ENCODE results near the gene MEFV.

Gene MEFV

DNA sequence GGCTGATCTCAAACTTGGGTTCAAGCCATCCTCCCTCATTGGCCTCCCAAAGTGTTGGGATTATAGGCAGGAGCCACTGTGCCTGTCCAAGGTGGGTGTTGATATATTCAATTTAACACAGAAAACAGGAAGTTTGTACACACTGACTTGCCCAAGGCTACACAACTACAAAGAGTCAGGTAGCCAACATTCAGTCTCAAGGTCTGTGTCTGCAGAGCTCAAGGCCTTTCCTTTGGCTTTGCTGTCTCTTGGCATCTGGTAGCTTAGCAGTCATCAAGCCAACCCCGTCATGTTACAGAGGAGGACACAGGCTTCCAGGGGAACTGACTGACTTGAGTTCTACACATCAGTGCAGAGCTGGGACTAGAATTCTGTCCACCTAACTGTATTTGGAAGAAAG lies 11.9 kb upstream of the MEFV start:
- no peak overlapping the region for H4K91ac ChIP-seq (ENCODE audit: low read depth, low read length, poor library complexity)
- no peak overlapping the region for H2BK15ac ChIP-seq (ENCODE audit: low read length)
- no peak overlapping the region for H3K27ac ChIP-seq (replicated peaks; ENCODE audit: low read length)
- H4K8ac ChIP-seq (ENCODE audit: low read depth, low read length) = no peak overlapping the region
- H3K79me1 ChIP-seq (ENCODE audit: low read depth, low read length) = no peaks in the 10 kb centered on the region
- no peak overlapping the region for H3K23ac ChIP-seq (ENCODE audit: low read depth, low read length, poor library complexity)
- WGBS, 2 donors (ENCODE audit: extremely low coverage in 2 of 2, insufficient read length in 2 of 2, insufficient replicate concordance in 1 of 2) = no CpG with 5 or more reads among the region's 1 CpG
- no peak overlapping the region for H3K18ac ChIP-seq (ENCODE audit: low read length)
- H3K4me2 ChIP-seq (ENCODE audit: insufficient read depth, low read length, poor library complexity, severe bottlenecking) = no peak overlapping the region
- no peak overlapping the region for H3K9ac ChIP-seq (ENCODE audit: low read depth, low read length, poor library complexity)
- H3K4me1 ChIP-seq (ENCODE audit: control insufficient read depth in 2 of 2, insufficient read depth in 1 of 2, low read depth in 1 of 2, low read length in 2 of 2) = peaks cover 3 to 4% of the 10 kb centered on the region in 2 donors
- no peak overlapping the region for H2AK5ac ChIP-seq (ENCODE audit: low read depth, low read length)
- H2BK120ac ChIP-seq (ENCODE audit: low read depth, low read length) = no peak overlapping the region
- H2AFZ ChIP-seq (ENCODE audit: low read length) = no peak overlapping the region
- no peak overlapping the region for H2BK5ac ChIP-seq (ENCODE audit: low read length)
- H3K36me3 ChIP-seq (replicated peaks in 1 of 2; ENCODE audit: control insufficient read depth in 2 of 2, insufficient read depth in 2 of 2, low read length in 2 of 2) = no peaks in the 10 kb centered on the region
- no peak overlapping the region for H3K4ac ChIP-seq (ENCODE audit: low read length)
- H3K9me3 ChIP-seq (replicated peaks in 1 of 2; ENCODE audit: control insufficient read depth in 2 of 2, insufficient read depth in 1 of 2, low read depth in 1 of 2, low read length in 2 of 2) = no peaks in the 10 kb centered on the region
- H3K27me3 ChIP-seq (ENCODE audit: control insufficient read depth in 3 of 3, insufficient read depth in 3 of 3, low read depth in 1 of 3, low read length in 3 of 3) = no peaks in the 10 kb centered on the region
- no peak for DNase-seq (ENCODE audit: low spot score)
- no peak overlapping the region for H3K14ac ChIP-seq (ENCODE audit: low read length)
- no peak overlapping the region for H3K4me3 ChIP-seq (ENCODE audit: low read length in 2 of 2)
- H2BK12ac ChIP-seq (ENCODE audit: low read length) = no peak overlapping the region

DNA sequence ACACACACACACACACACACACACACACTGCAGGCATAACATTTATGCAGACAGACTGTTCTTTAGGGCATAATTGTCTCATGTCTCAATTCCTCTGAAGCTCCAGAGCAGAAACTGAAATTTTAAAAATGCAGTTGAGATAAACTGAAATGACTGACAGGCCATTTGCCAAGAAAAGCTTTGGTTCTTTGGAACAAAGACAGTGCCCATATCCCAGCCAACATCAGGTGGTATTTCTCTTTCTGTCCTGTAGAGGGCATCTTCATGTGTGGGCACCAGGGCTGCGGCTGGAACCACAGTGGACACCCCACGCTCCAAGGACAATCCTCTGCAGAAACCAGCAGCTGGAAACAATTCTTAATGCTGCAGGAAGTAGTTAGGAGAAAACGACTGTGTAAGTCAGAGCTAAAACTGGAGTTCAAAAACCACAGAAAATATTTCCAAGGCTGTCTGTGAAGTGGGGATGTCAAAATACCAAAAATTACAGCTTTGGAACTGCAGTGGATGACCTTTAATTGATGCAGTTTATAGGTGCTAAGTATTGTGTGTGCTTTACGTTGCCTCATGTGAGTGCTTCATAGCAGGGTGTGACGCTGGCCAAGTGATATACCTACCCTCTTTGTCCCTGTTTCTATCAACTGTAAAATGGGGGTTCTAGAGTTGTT lies 10.6 kb upstream of the MEFV start:
- H4K91ac ChIP-seq (ENCODE audit: low read depth, low read length, poor library complexity) = no peak overlapping the region
- no peak overlapping the region for H3K9ac ChIP-seq (ENCODE audit: low read depth, low read length, poor library complexity)
- H2AK5ac ChIP-seq (ENCODE audit: low read depth, low read length) = no peak overlapping the region
- no peaks in the 10 kb centered on the region for H3K27me3 ChIP-seq (ENCODE audit: control insufficient read depth in 3 of 3, insufficient read depth in 3 of 3, low read depth in 1 of 3, low read length in 3 of 3)
- no peak overlapping the region for H3K23ac ChIP-seq (ENCODE audit: low read depth, low read length, poor library complexity)
- no peak overlapping the region for H3K4ac ChIP-seq (ENCODE audit: low read length)
- H3K4me1 ChIP-seq (ENCODE audit: control insufficient read depth in 2 of 2, insufficient read depth in 1 of 2, low read depth in 1 of 2, low read length in 2 of 2) = peaks cover 3 to 4% of the 10 kb centered on the region in 2 donors
- no peak overlapping the region for H2BK5ac ChIP-seq (ENCODE audit: low read length)
- H3K9me3 ChIP-seq (replicated peaks in 1 of 2; ENCODE audit: control insufficient read depth in 2 of 2, insufficient read depth in 1 of 2, low read depth in 1 of 2, low read length in 2 of 2) = no peaks in the 10 kb centered on the region
- H3K79me1 ChIP-seq (ENCODE audit: low read depth, low read length) = no peaks in the 10 kb centered on the region
- no peak overlapping the region for H3K18ac ChIP-seq (ENCODE audit: low read length)
- no peaks in the 10 kb centered on the region for H3K36me3 ChIP-seq (replicated peaks in 1 of 2; ENCODE audit: control insufficient read depth in 2 of 2, insufficient read depth in 2 of 2, low read length in 2 of 2)
- no peak overlapping the region for H2BK120ac ChIP-seq (ENCODE audit: low read depth, low read length)
- no peak overlapping the region for H3K4me2 ChIP-seq (ENCODE audit: insufficient read depth, low read length, poor library complexity, severe bottlenecking)
- no peak for DNase-seq (ENCODE audit: low spot score)
- no peak overlapping the region for H4K8ac ChIP-seq (ENCODE audit: low read depth, low read length)
- no peak overlapping the region for H3K4me3 ChIP-seq (ENCODE audit: low read length in 2 of 2)
- WGBS, 2 donors (ENCODE audit: extremely low coverage in 2 of 2, insufficient read length in 2 of 2, insufficient replicate concordance in 1 of 2) = no CpG with 5 or more reads among the region's 5 CpGs
- H3K27ac ChIP-seq (replicated peaks; ENCODE audit: low read length) = no peak overlapping the region
- no peak overlapping the region for H2BK15ac ChIP-seq (ENCODE audit: low read length)
- peak overlapping the region; percentile 62 for H2AFZ ChIP-seq (ENCODE audit: low read length)
- H2BK12ac ChIP-seq (ENCODE audit: low read length) = no peak overlapping the region
- no peak overlapping the region for H3K14ac ChIP-seq (ENCODE audit: low read length)

DNA sequence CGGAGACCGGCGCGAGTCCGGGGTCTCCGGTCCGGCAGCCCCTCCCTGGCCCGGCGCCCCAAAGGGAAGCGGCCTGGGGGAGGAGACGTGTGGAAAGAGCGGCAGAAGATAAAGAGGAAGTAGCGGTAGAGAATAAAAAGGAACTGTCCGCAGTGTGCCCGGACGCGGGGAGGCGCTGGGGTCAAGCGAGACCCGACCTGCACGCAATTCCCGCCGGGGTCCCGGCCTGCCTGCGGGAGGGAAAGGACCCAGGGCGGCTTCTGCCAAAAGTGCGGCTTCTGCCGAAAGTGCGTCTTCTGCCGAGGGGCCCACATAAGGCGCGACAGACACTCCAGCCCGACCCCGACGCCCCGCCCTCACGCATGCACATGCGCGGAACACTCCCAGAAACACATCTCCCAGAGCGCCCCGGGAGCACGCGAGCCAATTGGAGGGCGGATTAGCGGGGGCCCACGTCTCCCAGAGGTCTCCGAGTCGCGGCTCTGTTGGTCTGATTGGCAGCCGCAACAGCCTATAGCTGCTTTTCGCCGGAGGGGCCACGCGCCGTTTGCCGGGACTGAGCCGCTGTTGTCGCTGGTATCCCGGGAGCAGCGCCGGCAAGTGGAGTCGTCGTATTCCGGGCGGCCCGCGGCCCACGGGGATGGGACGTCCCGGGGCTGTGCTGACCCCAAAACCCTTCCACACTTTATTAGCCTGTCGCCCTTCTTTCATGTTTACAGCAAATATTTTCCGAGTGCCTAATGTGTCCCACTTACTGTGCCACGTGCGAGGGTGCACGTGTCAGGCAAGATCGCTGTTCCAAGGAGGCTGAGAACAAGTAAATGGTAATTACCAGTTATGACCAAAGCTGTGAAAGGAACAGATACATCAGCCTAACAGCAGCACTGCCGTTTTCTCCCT lies 8.0 kb upstream of the MEFV start:
- Histone ChIP-seq H4K91ac (ENCODE audit: low read depth, low read length, poor library complexity) (no peak overlapping the region), H3K36me3 (replicated peaks in 1 of 2; ENCODE audit: control insufficient read depth in 2 of 2, insufficient read depth in 2 of 2, low read length in 2 of 2) (no peaks in the 10 kb centered on the region), H2BK5ac (ENCODE audit: low read length) (no peak overlapping the region), H3K27ac (replicated peaks; ENCODE audit: low read length) (no peak overlapping the region), H3K9me3 (replicated peaks in 1 of 2; ENCODE audit: control insufficient read depth in 2 of 2, insufficient read depth in 1 of 2, low read depth in 1 of 2, low read length in 2 of 2) (peaks cover 0 to 3% of the 10 kb centered on the region in 2 donors), H3K23ac (ENCODE audit: low read depth, low read length, poor library complexity) (peak overlapping the region; percentile 62), H2BK15ac (ENCODE audit: low read length) (no peak overlapping the region), H2AK5ac (ENCODE audit: low read depth, low read length) (no peak overlapping the region), H3K4ac (ENCODE audit: low read length) (no peak overlapping the region), H2BK12ac (ENCODE audit: low read length) (no peak overlapping the region), H3K9ac (ENCODE audit: low read depth, low read length, poor library complexity) (peak overlapping the region; percentile 78), H3K4me3 (ENCODE audit: low read length in 2 of 2) (peak overlapping the region; percentile 73 to 79), H3K4me2 (ENCODE audit: insufficient read depth, low read length, poor library complexity, severe bottlenecking) (peak overlapping the region; percentile 52), H3K79me1 (ENCODE audit: low read depth, low read length) (no peaks in the 10 kb centered on the region), H3K27me3 (ENCODE audit: control insufficient read depth in 3 of 3, insufficient read depth in 3 of 3, low read depth in 1 of 3, low read length in 3 of 3) (no peaks in the 10 kb centered on the region), H3K18ac (ENCODE audit: low read length) (peak overlapping the region; percentile 33), H4K8ac (ENCODE audit: low read depth, low read length) (peak overlapping the region; percentile 50), H2AFZ (ENCODE audit: low read length) (peak overlapping the region; percentile 90), H3K14ac (ENCODE audit: low read length) (no peak overlapping the region), H3K4me1 (ENCODE audit: control insufficient read depth in 2 of 2, insufficient read depth in 1 of 2, low read depth in 1 of 2, low read length in 2 of 2) (peaks cover 3 to 4% of the 10 kb centered on the region in 2 donors), H2BK120ac (ENCODE audit: low read depth, low read length) (no peak overlapping the region)
- DNase-seq (ENCODE audit: low spot score) = peak; percentile 89
- WGBS, 2 donors (ENCODE audit: extremely low coverage in 2 of 2, insufficient read length in 2 of 2, insufficient replicate concordance in 1 of 2) = no CpG with 5 or more reads among the region's 77 CpGs

DNA sequence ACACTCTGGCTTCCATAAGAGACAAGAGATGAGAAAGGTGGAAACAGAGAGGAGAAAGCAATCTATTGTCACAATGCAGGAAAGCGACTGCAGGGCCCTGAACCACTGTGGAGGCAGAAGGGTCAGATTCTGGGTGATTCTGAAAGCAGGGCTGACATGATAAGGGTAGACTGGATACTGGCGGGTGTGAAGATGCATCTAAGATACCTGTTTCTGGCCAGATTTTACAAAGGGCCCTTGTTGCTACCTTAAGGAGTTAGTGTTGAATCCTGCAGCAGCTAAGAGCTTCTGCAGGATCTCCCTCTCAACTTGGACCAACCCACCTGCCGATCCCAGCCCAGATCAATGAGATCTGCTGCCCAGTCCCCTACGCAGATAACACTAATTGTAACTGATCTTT lies 6.1 kb upstream of the MEFV start:
- H3K9ac ChIP-seq (ENCODE audit: low read depth, low read length, poor library complexity) = no peak overlapping the region
- WGBS, 2 donors (ENCODE audit: extremely low coverage in 2 of 2, insufficient read length in 2 of 2, insufficient replicate concordance in 1 of 2) = no CpG with 5 or more reads among the region's 4 CpGs

More for the DNA sequence above, 6.1 kb upstream of the MEFV start:
- H3K4me1 ChIP-seq (ENCODE audit: control insufficient read depth in 2 of 2, insufficient read depth in 1 of 2, low read depth in 1 of 2, low read length in 2 of 2) = peaks cover 3 to 4% of the 10 kb centered on the region in 2 donors
- H3K27ac ChIP-seq (replicated peaks; ENCODE audit: low read length) = no peak overlapping the region
- no peak overlapping the region for H4K8ac ChIP-seq (ENCODE audit: low read depth, low read length)
- no peak overlapping the region for H2BK12ac ChIP-seq (ENCODE audit: low read length)
- H3K36me3 ChIP-seq (replicated peaks in 1 of 2; ENCODE audit: control insufficient read depth in 2 of 2, insufficient read depth in 2 of 2, low read length in 2 of 2) = no peaks in the 10 kb centered on the region
- no peak overlapping the region for H3K4ac ChIP-seq (ENCODE audit: low read length)
- no peak overlapping the region for H3K14ac ChIP-seq (ENCODE audit: low read length)
- no peak overlapping the region for H2AFZ ChIP-seq (ENCODE audit: low read length)
- no peak overlapping the region for H3K4me3 ChIP-seq (ENCODE audit: low read length in 2 of 2)
- no peak overlapping the region for H2BK15ac ChIP-seq (ENCODE audit: low read length)
- no peak overlapping the region for H2BK120ac ChIP-seq (ENCODE audit: low read depth, low read length)
- no peaks in the 10 kb centered on the region for H3K27me3 ChIP-seq (ENCODE audit: control insufficient read depth in 3 of 3, insufficient read depth in 3 of 3, low read depth in 1 of 3, low read length in 3 of 3)
- H3K18ac ChIP-seq (ENCODE audit: low read length) = no peak overlapping the region
- H2BK5ac ChIP-seq (ENCODE audit: low read length) = no peak overlapping the region
- no peak overlapping the region for H3K23ac ChIP-seq (ENCODE audit: low read depth, low read length, poor library complexity)
- no peak for DNase-seq (ENCODE audit: low spot score)
- no peak overlapping the region for H3K4me2 ChIP-seq (ENCODE audit: insufficient read depth, low read length, poor library complexity, severe bottlenecking)
- no peak overlapping the region for H2AK5ac ChIP-seq (ENCODE audit: low read depth, low read length)
- no peak overlapping the region for H4K91ac ChIP-seq (ENCODE audit: low read depth, low read length, poor library complexity)
- peaks cover 0 to 6% of the 10 kb centered on the region in 2 donors for H3K9me3 ChIP-seq (replicated peaks in 1 of 2; ENCODE audit: control insufficient read depth in 2 of 2, insufficient read depth in 1 of 2, low read depth in 1 of 2, low read length in 2 of 2)
- H3K79me1 ChIP-seq (ENCODE audit: low read depth, low read length) = no peaks in the 10 kb centered on the region

Measured in neuronal stem cell (in vitro differentiated cells).